ENCODE data around the gene DCD.
"Not testable (repeated sequence)": the region's sequence is repeated elsewhere in the genome, so short reads cannot be mapped to it uniquely, and the experiment has no call there.

DCD gene, protein sequence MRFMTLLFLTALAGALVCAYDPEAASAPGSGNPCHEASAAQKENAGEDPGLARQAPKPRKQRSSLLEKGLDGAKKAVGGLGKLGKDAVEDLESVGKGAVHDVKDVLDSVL

DNA sequence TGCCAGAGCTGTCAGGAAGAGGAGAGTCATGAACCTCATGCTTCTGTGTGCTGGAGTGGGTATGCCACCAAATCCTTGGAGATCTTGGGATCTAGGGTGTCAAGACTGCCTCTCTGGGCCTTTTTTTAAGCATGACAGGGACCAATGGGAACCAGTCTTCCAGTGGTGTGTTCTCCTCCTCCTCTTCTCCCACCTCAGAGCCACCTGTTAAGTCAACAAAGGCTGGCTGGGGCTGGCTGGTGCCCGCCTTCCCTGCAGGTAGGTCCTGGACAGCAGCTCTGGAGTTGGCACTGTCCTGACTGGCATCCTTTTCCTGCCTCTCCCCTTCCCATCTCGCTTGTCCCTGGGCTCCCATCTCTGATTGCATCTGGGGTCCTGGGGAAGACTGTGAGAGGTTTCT is at the start of gene DCD:
Gene DCD, minus strand, starts transcription at position 101 of the 400 bp plus-strand sequence. Its CDS starts 62 bp downstream, at position 39.
- no peak for DNase-seq (ENCODE audit: low read depth in 1 of 2, low spot score in 1 of 2)

DNA sequence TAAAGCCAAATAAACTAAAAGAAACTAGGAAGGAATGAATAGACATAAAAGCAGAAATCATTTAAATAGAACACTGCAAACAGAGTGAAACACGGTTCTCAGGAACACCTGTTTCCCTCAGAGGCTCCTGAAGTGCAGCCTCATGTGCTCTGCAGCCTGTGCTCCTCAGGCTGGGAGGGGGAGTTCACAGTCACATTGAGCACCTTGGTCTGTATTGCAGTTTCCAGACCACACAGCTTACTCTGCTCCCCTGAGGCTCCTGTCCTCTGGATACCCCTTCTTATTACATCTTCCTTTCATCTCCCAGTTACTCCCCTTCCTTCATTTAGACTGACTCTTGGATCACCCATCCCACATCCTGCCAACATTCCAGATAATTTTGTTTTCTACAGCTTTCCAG is 49.7 kb upstream of the DCD start:
- no peak for DNase-seq (ENCODE audit: low read depth in 1 of 2, low spot score in 1 of 2)

DNA sequence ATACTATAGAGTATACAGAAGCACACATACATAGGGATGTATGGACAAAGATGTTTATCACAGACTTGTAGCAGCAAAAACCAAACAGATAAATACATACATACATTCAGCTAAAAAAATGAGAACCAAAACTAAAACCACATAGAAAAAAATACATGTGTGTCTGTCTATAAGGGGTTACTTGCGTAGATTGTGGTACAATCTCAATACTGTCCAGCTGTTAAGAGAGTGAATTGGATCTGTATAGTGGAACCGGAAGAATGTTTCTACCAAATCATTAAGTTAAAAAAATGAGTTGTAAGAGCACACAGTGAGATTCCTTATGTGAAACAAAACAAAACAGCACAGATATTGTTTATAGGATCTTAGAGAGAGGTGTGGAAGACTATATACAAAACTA is 44.2 kb upstream of the DCD start:
- DNase-seq (ENCODE audit: low read depth in 1 of 2, low spot score in 1 of 2) = no peak

DNA sequence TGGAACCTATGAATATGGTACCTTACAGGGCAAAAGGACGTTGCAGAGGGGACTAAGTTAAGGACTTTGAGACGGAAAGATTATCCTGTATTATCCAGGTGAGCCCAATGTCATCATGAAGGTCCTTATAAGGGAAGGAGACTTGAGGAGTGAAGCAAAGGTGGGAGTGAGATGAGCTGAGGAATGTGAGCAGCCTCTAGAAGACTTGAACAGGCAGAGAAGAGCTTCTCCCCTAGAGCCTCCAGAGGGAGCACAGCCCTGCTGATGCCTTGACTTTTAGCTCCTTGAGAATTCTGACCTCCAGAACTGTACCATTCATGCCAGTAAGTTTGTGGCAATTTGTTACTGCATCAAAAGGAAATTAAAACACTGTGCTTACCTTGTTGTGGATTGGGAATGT is 41.8 kb upstream of the DCD start:
- no peak for DNase-seq (ENCODE audit: low read depth in 1 of 2, low spot score in 1 of 2)

DNA sequence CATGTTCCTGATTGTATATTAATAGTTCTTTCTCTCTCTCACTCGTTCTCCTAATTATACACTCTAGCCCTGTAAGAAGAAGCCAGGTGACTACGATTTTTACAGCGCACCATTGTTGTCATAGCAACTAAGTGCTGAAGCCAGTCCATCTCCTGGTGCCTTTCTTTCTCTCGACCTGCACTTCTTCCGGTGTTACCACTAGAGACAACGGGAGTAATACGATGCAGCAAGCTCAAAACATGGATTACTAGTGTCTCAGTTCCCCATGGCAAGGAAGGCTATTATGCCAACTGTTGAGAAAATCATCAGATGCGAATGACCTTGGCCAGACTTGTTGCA is 40.8 kb upstream of the DCD start:
- no peak for DNase-seq (ENCODE audit: low read depth in 1 of 2, low spot score in 1 of 2)

DNA sequence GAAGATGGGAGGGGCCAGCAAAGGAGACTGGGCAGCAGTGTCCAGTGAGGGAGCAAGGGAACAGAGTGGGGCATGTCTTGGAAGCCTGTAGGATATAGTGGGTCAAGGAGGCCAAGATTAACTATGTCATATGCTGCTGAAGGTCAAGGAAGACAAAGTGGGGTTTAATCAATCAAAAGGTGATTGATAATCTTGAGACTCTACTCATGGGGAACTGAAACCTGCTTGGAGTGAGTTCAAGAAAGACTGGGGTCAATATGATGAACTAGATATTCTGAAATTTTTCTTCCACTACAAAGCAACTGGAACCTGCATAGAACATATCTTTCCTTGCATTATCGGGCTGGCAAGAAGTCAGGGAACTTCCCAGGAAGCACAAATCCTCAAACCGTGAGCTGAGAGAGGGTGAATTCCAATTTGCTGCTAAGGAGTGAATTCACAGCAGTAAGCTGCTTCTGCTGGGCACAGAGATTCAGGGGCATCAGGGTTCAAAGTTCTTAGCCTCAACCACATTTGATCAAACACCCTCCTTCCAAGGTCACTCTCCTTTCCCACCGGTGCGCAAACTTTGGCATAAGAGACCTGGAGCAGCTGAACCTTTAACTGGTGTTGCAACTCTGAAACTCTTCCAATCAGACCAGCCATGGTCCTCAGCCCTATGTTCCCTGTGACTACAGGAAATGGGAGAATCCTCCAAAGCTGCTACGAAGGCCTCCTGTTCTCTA is 40.3 kb upstream of the DCD start:
- DNase-seq (ENCODE audit: low read depth in 1 of 2, low spot score in 1 of 2) = no peak

DNA sequence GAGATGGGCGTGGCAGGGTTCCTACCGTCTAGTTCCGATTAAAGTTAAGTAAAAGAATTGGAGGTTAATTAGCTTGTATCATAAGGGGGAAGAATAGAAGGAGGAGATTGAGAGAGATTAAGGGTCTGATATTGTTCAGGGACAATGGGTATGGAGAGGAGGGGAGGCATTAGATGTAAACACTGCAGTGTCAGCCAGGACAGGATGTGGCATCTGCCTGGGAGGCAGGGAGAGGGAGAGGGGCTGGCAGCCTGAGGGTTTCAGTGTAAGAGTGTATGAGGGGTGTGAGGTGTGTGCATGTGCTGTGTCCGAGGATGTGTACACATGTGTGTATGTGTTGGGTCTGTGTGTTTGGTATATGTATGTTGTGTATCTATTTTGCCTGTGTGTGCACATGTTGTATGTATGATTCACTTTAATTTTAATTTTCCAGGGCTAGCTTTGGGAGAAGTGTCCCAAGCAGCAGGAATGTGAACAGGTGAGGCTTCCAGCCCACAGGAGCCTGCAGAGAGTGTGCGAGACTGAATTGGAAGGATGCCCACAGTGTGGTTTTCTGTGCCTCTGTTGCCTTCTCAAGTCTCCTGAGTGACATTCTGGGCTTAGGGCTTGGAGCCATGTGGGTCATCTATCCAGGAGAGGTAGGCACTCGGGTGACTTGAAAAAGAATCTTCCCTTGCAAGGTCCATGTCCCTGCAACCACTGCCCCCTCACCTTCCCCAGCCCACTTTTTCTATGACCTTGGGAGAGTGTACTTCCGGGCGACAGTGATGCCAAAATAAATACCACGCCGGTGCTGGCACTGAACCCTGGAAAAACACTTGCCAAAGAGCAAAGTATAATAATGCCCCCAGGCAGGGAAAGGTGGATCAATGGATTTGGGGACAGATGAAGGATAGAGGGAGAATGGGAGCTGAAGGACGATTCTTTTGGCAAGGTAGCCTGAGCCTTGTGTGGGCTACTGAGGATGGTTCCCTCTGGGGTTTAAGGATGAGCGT is 36.8 kb upstream of the DCD start:
- DNase-seq (ENCODE audit: low read depth in 1 of 2, low spot score in 1 of 2) = no peak

DNA sequence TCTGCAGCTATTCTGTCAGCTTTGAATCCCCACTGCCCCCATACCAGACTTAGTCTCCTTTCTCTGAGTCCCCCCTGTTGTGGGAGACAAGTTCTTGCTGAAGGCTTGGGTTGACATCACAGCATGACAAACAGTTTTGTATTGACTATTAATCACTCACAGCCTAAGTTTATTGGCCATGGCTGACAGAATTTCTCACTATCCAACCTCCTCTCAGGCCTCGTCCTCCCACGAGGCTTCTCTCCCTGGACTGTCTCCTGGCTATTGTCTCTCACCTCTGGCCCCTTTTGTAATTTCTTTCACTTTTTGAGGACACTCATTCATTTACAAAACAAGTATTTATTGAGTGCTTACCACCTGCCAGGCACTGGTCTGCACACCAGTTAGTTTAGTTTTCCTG is 35.2 kb upstream of the DCD start:
- DNase-seq (ENCODE audit: low read depth in 1 of 2, low spot score in 1 of 2) = no peak

DNA sequence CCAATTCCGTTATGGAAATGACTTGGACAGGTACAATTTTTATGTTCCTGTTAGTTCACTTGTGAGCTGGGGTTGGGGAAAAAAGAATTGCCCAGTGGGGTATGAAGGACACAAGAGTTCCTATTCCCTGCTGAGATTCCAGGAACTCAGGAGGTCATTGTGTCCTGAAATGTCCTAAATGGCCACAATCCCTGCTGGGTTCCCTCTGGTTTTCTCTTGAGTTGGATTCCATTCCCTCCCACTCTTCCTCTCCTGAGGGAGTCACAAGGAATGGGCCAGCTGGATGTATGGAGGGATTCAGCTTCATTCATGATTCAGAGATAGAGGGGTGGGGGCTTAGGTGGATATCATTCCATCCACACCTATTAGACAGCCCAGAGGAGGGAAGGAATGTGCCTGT is 34.5 kb upstream of the DCD start:
- no peak for DNase-seq (ENCODE audit: low read depth in 1 of 2, low spot score in 1 of 2)

DNA sequence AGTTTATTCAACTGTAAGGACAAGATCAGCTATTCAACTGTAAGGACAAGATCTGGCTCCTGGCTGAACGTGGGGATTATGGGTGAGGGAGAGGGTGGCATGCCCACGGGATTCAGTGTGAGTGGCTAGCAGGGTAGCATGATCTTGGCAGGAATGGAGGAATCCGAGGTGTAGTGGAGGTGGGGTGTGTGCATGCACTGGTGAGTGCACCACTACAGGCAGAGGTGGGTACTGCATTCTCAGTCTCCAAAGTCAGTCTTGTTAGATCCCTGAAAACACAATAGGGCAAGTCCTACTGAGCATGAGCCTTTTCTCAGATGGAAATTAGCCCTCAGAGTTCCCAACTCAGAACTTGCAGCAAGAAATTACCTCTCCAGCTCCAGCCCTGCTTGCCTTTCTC is 32.2 kb upstream of the DCD start:
- no peak for DNase-seq (ENCODE audit: low read depth in 1 of 2, low spot score in 1 of 2)

DNA sequence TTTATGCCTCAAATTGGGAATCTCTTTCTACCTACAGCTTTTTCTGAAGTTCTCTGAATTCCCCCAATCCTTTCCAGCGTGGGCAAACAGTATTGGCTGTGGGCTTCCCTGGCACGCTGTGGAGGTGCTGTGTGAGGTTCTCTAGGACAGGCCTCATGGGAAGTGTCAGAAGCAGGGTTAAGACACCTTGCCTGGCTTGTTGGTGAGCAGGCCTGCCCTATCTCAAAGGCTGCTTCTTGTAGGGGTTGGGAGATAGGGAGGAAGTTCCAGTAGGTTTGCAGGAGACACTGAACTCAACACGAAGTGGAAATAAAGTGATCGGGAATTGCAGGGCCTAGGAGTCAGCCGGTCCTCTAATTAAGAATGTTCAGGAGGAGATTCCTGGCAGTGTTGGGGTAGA is 30.0 kb upstream of the DCD start:
- no peak for DNase-seq (ENCODE audit: low read depth in 1 of 2, low spot score in 1 of 2)

DNA sequence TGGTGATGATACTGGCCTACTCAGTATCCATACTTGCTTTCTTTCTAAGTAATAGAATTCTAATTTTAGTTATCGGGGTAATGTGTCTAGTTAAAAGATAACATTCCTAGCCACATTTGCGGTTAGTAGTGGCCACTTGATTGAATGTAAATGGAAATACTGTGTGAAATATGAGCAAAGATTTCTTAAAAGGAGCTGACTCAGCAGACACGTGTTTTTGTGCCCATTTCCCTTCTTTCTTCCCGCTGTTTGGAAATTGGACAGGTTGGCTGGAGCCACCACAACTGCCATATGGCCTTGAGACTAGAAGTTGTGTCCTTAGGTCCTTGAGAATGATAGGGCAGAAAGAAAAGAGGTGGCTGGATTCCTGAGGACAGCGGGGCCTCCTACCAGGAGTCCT is 19.8 kb upstream of the DCD start:
- no peak for DNase-seq (ENCODE audit: low read depth in 1 of 2, low spot score in 1 of 2)

DNA sequence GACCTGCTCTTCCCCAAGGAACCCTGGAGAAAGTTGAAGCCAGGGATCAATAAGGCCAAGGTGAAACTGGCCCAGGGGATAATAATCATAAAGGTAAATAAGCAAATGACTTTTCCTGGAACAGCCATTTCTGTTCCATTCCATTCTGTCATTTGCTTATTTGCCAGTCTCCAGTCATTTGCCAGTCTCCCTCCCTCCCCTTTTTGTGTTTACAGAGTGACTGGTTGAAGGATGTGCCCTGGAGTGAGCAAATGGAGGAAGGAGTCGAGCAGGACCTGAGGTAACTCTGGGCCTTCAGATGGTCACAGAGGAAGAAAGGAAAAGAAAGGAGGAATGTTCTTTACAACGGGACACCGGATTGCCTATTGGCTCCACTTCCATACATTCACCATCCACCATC is 17.8 kb upstream of the DCD start:
- no peak for DNase-seq (ENCODE audit: low read depth in 1 of 2, low spot score in 1 of 2)

DNA sequence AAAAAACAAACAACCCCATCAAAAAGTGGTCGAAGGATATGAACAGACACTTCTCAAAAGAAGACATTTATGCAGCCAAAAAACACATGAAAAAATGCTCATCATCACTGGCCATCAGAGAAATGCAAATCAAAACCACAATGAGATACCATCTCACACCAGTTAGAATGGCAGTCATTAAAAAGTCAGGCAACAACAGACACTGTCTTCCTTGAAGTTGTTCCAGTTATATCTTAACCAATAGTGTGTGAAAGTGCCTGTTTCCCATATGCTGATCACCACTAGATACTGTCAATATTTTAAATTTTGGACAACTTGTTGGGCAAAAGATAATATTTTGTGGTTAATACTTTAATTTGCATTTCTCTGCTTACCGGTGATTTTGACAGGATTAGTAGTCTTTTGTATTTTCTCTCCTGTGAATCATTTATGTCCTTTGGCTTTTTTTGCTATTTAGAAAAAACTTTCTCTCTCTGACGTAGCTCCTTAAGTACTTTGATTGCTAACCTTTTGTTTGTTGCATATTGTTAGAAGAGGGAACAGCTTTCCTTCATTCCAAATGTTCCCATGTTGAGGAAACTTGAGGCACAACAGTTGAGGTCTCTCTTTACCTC is 17.0 kb upstream of the DCD start:
- not testable (repeated sequence) for DNase-seq (ENCODE audit: low read depth in 1 of 2, low spot score in 1 of 2)

DNA sequence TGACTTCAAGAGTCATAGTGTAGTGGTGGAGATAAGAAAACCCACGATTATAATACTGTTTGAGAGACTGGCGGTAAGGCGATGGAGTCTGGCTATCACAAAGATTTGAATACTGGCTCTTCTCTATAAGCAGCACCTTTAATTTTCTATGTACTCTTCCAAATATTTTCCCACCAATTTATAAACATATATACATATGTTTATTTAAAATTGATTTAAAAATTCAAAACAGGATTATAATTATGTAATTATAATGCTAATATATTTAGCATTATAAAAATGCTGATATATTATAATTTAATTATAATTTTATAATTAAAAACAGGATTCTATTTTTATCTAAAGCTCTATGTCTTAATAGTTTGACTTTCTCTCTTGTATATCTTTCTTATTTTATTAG is 15.4 kb upstream of the DCD start:
- DNase-seq (ENCODE audit: low read depth in 1 of 2, low spot score in 1 of 2) = no peak

DNA sequence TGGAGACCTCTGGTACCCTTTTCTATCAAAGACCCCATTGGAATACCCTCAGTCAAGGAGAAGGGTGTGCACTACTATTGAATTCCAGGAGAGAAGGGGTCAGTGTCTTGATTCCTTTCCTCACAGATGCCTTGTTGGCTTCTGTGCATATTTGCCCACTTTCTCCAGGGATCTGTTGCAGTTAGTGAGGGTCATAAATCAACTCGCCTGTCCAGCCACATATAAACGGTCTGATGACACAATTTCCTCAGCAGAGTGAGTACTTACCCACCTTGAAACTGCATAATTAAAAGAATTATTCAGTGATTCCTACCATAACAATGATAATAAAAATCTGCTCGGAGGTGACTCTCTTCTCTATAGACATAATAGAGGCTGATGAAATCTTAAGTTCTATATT is 13.9 kb upstream of the DCD start:
- no peak for DNase-seq (ENCODE audit: low read depth in 1 of 2, low spot score in 1 of 2)

DNA sequence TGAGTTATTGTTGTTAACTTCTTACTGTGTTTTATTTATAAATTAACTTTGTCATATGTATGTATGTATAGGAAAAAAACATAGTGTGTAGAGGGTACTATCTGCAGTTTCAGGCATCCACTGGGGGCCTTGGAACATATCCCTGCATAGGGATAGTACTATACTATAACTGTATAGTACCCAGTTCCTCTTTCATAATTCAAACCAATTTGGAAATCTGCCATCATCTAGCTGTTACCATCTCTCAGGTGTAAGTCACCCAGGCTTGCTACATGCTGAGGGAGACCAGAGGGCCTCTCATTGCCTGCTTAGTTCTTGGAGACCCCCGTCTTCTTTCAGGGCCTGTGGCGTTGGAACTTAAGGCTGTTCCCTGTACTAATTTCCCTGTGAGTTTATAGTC is 12.9 kb upstream of the DCD start:
- DNase-seq (ENCODE audit: low read depth in 1 of 2, low spot score in 1 of 2) = no peak

DNA sequence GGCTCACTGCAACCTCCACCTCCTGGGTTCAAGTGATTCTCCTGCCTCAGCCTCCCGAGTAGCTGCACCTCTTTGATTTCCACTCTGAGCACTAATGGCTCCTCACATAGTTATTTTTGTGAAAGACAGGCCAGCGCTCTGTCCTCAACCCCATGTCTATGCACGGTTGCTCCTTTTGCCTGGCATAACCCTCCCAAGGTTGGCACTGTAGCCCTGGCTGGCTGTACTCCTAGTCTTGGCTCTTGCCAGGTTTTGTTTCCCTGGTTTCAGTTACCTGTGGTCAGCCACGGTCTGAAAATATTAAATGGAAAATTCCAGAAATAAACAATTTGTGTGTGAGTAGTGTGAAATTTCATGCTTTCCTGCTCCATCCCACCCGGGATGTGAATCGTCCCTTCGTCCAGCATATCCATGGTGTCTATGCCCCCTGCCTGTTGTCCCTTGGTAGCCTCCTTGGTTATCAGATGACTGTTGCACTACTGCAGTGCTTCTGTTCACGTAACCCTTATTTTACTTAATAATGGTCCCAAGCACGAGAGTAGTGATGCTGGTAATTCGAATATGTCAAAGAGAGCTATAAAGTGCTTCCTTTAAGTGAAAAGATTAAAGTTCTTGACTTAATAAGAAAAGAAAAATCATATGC is 12.3 kb upstream of the DCD start:
- no peak for DNase-seq (ENCODE audit: low read depth in 1 of 2, low spot score in 1 of 2)

DNA sequence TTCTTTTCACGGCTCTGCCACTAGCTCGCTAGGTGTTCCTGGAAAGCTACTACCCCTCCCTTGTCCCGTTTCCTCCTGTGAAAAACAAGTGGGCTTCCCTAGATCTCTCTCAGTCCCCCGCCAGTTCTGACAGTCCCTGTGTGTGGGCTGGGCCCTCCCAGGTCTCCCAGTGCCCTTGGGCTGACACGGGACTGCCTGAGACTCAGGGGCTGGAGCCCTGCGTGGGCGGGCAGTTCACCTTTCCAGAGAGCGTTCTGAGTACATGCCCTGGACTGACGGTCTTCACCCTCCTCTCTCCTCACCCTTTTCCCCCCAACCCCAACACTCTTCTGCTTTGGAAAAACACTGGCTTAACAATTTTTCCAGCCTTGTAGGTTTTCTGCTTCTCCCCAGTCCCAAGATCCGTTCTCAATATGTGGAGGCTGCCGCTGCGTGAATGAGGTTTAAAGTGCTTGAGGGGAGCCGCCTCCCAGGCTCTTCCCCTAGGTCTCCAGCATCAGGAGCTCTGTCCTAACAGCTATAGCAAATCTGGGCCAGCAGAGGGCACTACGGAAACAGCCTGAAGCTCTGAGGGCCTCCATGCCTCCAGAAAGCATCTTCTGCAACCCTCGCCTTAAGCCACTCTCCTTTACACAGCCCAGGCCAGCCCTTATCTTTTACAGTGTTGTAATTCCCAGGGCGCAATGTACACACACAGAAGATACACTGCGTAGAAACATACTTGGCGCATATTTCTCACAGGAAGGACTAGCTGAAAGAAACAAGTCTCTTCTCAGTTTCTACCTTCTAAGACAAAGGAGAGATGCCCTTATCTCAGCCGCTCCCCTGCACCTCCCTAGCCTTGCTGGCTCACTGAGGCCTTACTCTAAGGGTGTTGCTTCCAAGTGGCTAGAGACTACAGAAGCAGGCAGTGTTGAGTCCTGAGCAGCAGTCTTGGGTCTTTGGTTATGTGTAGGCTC is 10.4 kb upstream of the DCD start:
- peak in 1 of 2 donors; percentile 1 for DNase-seq (ENCODE audit: low read depth in 1 of 2, low spot score in 1 of 2)

DNA sequence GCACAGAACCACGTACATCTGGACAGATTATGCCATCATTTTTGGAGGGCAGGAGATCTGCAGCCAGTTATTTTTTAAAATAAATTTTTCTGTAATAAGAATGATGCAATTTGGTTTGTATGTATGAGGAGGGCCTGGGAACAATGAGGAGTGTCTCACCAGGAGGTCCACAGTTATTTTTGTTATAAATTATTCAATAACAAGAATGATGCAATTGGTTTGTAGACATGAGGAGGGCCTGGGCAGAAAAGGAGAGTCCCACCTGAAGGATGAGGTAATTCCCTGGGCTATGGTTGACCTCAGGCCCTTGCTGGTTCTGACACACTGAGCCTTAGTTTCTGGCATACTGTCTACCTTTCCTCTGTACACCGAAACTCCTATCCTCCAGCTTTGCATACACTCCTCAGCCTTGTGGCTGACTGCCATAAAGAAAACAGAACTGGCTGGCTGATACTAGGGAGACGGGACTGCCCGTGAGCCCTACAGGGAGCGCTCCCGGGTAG is 9.0 kb upstream of the DCD start:
- DNase-seq (ENCODE audit: low read depth in 1 of 2, low spot score in 1 of 2) = no peak

All from activated T-helper 1 cell treated with anti-CD3 and anti-CD28 coated beads, Interleukin-2, amount 50 U/mL, for 16 hours (primary cell).